Kidney epithelial cell (primary cell): ENCODE data around the gene LZTS3. TPM values are rescaled to one million over a fixed set of nuclear protein-coding genes. Genes with fewer than 3 reads are reported as not detected.
"Not testable (repeated sequence)": the region's sequence is repeated elsewhere in the genome, so short reads cannot be mapped to it uniquely, and the experiment has no call there.

ENCODE experiments used
- DNase-seq: peaks from one replicate; pipeline ENCODE4 v3.0.0-alpha.2; 2010; ENCODE audit warnings: low read depth
- H3K27me3 ChIP-seq: 2 replicates; pipeline ENCODE4 v1.6.0; 2011; ENCODE audit warnings: low read length; ENCODE audit not compliant: control insufficient read depth, insufficient read depth
- H3K36me3 ChIP-seq: 2 replicates; pipeline ENCODE4 v1.5.1; 2011; ENCODE audit warnings: low read length; ENCODE audit not compliant: control insufficient read depth, insufficient read depth
- H3K4me3 ChIP-seq: 2 replicates; pipeline ENCODE4 v1.5.1; 2011; ENCODE audit warnings: low read depth, mild to moderate bottlenecking, control low read depth, low read length
- CTCF ChIP-seq: IDR thresholded peaks from 2 replicates; pipeline ENCODE4 v1.5.1; 2011; ENCODE audit warnings: mild to moderate bottlenecking, moderate library complexity, low read length, control low read depth, inconsistent platforms; ENCODE audit not compliant: insufficient read depth, poor library complexity, severe bottlenecking
- total RNA-seq: library from RNA; depleted of rRNA; stranded (reverse); fragments of >200 nt; gene quantifications from 2 replicates; pipeline ENCODE4 v1.2.3, GENCODE V29; 2015

Gene LZTS3
- total RNA-seq, 1 donor from 2014 or later = 10.4 TPM

DNA sequence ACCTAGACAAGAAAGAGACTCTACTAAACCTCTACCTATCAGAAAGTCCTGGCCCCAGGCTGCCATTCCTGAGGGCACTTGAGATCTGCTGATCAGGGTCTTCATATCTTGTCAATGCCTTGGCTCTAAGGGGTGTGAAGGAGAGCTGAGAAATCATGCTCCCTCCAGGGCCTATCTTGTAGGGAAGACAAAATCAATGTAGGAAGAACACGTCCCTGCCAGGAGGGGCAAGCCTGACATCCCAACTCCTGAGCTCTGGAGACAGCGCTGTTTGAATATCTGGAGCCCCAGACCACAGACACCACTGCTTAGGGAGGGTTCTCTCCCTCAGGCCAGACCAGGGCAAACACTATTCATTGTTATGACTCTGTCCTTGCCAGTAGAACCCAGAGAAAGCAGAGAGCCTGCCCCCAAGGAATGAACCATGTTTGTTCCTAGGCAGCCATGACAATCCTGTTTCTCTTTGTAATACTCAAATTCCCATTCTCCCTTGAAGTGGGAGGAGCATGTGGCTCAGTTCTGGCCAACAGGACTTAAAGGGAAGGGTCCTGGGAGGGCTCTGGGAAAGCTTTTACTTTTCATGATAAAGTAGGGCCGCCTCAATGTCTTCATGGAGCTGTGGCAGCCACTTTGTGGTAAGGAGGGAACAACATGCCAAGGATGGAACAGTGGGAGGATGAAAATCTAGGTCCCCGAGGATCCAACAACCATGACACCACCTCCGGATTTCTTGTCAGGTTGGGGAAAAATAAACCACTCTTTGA, 11.9 kb downstream of the LZTS3 start:
- DNase-seq = no peak
- H3K4me3 ChIP-seq = no peak overlapping the region
- TF ChIP-seq CTCF = no peak
- H3K36me3 ChIP-seq = no peaks in the 10 kb centered on the region
- no peaks in the 10 kb centered on the region for H3K27me3 ChIP-seq

GRCh38 chr20:3160418-3160817, 12.9 kb downstream of the LZTS3 start:
- Histone ChIP-seq H3K27me3 (no peaks in the 10 kb centered on the region), H3K4me3 (no peak overlapping the region), H3K36me3 (no peaks in the 10 kb centered on the region)
- no peak for TF ChIP-seq CTCF
- no peak for DNase-seq

- DNase-seq = no peak
- H3K27me3 ChIP-seq = no peaks in the 10 kb centered on the region
- H3K36me3 ChIP-seq = no peaks in the 10 kb centered on the region
- no peak for TF ChIP-seq CTCF
- H3K4me3 ChIP-seq = peak overlapping the region; percentile 80
These were observed 14.3 kb downstream of the LZTS3 start for GRCh38 chr20:3158968-3159431.

- no peaks in the 10 kb centered on the region for H3K36me3 ChIP-seq
- DNase-seq = no peak
- H3K4me3 ChIP-seq = no peak overlapping the region
- no peaks in the 10 kb centered on the region for H3K27me3 ChIP-seq
- TF ChIP-seq CTCF = no peak
These were observed 15.5 kb downstream of the LZTS3 start for GRCh38 chr20:3157817-3158216.

DNA sequence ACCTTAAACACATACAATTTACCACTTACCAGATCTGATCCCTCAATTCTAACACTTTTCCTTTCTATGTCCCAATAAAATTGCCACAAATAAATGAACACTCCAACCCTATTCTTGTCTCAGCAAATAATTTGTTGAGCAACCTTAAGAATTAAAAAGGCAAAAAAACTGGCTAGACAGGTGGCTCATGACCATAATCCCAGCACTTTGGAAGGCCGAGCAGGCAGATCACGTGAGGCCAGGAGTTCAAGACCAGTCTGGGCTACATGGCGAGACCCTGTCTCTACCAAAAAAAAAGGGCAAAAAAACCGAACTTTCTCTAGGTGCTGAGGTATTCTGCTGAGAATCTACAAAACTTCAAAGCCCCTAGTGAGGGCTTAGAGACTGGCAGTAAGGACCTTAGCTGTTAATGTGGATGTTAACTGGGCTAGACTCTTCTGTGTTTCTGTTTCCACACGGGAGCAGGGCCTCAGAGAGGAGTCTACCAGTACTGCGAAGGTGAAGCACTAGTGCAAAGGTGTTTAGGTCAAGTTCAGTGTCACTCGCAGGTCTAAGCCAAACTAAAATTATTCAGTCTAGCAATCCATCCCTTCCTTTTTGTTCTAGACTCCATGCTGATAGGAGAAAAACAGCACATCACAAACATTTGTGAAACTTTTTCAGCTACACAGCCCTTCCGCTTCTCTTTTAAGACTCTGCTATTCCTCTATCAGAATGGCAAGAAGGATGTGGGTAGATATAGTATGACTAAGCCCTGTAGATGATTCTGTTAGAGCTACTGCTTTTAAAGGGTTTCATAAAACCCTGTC, 16.3 kb downstream of the LZTS3 start:
- Histone ChIP-seq H3K27me3 (no peaks in the 10 kb centered on the region), H3K36me3 (no peaks in the 10 kb centered on the region), H3K4me3 (no peak overlapping the region)
- TF ChIP-seq CTCF = no peak
- no peak for DNase-seq

- DNase-seq, H3K27me3 ChIP-seq, H3K4me3 ChIP-seq, H3K36me3 ChIP-seq: not testable (repeated sequence)
These were observed 21.2 kb downstream of the LZTS3 start for GRCh38 chr20:3152057-3152644.
